NCI-H510A (cell line): Measurements from ENCODE around the gene OLFM3.

Experiments
- DNase-seq: peaks from one replicate; lab custom pipeline; 2025; lab: John Stamatoyannopoulos, UW

The OLFM3 gene

DNA sequence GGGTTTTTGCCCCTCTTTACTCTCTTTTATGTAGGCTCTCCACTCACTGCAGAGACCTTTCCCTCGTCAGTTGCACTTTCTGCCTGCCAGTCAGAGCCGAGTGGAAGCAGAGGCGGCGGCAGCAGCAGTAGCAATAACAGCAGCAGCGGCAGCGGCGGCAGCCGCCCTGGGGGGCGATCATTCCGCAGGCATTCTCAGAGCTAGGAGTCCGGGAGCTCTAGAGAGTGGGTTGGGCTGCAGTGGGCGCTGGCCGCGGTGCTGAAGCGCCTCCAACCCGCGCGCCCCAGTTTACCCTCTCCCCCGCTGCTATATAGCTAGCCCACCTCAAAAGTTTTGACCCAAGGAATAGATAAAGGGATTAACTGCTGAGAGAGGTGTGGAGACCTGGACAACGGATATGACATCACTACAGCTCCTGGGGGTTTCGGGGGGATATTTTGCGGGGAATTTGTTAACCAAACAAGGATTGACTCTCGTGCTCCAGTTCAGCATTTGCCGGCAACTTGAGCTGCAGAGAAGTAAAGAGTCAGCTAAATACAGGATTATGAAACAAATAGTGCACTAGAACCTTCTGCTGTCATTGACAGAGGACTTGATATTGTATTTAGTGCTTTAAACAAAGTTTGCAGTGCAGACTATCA is at the start of gene OLFM3:
OLFM3 (minus strand) TSS at position 102 of the 641 bp plus-strand sequence.
- peak; percentile 25 for DNase-seq

DNA sequence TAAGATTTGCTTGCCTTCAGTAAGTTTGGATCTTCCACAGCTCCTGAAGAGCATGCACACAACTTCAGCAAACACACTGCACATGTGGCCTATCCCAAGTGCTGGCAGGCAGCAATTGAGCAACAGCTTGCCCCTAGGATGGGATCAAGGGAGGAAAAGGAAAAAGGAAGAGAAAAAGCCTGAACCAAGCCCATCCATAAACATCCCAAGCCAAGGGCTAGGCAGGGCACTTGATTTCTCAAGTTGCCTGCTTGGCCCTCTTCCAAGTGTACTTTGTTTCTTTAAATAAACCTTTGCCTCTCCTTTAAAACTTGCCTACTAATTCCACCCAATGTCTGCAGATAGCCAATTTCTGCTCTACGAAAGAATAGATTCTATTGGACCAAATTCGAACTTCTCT is 49.0 kb upstream of the OLFM3 start:
- DNase-seq, result no peak

DNA sequence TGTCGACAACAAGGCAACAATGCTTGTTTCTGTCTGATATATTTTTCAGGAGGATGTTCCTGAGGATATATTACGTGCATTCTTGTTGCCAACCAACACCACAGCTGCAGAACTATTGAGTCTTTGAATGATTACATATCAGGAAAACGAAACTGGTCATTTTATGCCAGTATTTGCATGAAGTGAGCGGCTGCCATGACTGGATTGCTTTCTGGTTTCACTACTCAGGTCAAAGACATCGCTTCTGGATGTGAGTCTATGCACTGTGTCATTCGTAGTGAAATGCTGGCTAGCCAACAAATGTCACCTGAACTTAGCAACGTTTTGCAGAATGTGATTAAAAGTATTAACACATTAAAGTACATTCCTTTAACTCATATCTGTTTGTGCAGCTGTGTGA is 35.8 kb upstream of the OLFM3 start:
- no peak for DNase-seq

DNA sequence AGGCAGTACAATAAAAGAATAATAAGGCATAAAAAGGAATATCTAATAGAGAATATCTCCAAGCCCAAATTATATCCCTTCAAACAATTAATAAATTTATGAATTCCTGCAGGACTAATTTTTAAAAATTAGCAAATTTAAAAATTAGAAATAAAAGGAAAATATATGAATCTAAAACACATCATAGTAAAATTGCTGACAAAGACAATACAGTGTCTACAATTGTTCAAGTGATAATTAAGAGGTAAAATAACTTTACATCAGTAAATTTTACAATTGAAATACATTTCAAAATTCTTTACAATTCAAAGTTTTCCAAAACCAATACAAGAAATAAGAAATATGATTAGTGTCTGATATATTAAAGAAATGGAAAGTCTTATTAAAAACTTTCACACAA is 22.8 kb upstream of the OLFM3 start:
- DNase-seq, result no peak

DNA sequence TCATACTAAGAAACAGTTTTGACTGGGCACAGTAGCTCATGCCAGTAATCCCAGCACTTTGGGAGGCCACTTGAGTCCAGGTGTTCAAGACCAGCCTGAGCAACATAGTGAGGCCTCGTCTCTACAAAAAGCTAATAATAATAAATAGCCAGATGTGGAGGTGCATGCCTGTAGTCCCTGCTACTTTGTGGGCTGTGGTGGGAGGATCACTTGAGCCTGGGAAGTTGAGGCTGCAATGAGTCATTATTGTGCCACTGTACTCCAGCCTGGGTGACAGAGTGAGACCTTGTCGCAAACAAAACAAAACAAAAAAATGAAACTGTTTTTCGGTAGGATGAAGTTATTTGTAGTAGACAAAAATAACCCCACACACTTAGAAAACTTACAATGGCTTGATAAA is 19.0 kb upstream of the OLFM3 start:
- DNase-seq, result no peak

DNA sequence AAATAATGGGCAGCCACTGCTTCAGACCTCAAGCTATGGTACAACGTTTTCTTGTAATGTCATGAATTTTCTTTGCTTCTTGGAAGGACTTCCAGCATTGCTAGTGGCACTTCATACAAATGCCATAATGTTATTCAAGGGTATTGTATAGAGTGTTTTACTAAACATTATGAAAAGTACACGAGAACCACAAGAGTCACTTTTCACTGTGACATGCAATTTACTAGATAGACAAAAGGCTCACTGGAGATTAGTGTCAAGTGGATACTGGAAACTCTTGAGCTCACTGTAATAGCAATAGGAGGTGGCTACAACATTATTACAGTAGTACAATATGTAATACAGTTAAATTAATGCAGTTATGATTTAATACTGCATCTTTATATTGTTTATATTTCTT is 5.3 kb upstream of the OLFM3 start:
- DNase-seq, result no peak

DNA sequence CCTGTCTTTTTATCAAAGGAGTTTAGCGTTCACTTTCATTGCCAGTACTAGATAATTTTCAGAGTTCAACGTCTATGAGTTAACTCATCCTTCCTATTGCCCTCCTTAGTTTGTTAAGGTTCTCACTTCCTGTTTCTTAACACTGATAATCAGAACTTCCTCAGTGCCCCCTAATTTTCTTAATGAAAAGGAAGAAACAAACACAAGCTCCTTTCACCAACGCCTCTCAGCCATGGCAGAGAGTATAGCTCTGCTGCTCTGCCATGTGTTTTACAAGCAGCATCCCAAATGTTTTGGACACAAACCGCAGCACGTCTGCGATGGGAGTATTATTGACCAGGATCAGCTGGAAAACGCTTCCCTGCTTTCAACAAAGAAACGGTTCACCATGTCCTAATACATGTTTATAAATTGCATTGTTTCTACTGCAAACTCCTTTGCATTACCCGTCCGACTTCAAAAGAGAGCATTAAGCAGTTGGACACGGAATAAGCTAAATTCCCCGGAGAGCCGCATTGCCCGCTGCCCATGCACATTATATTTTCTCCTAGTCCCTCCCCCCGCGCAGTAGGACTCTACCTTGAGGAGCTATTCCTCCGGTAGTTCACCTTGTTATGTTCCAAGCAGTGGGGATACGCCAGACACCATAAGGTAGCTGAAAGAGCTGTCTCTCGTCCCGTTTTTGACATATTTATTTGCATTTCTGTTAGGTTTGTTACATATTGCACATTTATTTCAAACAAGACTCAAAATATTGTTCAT is 561 bp downstream of the OLFM3 start:
- DNase-seq, result no peak

DNA sequence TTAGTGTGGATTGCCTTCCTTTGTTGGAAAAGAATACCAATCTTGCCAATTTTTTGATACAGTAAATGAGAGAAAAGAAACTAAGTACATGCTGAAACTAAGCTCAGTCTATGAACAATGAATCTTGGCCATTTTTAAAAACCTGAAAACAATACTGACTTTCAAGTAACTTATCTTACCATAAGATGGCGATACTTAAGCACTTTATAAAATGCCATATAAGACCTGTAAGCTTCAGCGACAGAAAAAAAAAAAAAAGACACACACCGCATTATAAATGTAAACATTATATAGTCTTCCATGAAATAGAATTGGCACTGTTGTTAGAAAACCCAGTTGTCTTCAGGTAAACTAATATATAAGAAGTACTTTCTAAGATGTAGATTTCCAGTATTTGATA is 3.0 kb downstream of the OLFM3 start:
- DNase-seq, result no peak

DNA sequence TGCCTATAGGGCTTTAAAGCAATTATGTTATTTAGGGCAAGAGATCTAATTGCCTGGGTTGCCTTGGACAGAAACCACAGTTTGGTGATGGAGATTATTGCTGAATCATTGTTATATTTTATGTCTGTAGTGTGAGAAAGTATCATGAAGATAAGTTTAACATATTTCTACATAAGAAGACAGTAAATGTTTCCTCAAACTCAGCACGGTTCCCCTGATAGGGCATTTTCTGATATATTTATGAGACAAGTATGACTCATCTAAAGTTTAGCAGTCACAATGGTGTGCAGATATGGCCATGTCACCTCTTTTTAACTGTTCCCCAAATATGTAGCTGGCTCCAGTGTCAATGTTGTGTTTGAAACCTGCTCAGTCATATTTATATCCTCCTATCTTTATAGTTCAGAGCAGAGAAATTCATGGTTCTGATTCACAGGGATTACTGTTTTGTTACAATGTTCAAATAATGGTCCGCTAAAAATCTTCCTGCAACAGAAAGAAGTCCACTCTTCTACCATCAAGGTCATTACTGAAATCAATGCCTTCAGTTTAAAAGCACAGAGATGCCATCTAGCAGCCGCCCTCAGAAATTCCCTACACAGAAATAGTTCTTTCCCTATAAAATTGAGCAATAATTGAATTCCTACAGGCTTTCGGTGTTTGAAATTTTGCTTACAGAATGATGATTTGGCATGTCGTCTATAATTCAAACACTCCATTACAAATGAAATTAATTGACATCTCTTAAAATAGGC is 3.7 kb downstream of the OLFM3 start:
- DNase-seq, result no peak

DNA sequence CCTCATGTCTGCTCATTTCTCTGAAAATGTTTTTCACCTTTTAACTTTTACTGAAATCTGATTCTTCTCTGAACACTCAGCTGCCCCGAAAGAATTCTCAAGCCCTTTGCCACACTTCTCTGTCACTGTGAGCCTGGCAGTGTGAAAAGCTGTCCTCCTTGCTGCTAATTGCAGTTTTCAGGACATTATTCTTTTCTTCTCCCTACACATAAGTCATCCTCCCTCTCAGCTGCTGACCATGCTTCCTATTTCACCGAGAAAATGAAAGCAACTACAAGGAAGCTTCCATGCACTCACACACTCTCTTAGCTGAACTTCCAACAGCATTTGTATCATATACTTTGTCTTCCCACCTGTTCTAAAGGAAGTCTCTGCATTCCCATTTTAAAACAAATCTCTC is 15.8 kb downstream of the OLFM3 start:
- DNase-seq, result no peak

DNA sequence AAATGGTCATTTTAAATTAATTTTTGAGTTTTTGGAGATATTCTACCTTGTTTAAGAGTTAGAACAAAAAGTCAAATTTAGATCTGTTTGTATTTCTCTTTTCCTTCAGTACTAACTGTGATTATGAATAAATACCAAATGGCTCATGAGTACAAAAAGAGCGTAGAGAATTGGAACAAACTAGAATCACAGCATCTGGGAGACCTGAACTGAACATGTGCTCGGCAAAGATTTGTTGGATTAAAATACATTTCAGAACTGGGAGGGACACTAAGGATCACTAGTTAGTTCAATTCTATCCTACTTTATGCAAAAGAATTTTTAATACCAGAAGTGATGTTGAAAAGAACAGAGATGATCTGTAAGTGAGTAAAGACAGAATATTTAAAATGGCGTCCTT is 19.5 kb downstream of the OLFM3 start:
- no peak for DNase-seq

DNA sequence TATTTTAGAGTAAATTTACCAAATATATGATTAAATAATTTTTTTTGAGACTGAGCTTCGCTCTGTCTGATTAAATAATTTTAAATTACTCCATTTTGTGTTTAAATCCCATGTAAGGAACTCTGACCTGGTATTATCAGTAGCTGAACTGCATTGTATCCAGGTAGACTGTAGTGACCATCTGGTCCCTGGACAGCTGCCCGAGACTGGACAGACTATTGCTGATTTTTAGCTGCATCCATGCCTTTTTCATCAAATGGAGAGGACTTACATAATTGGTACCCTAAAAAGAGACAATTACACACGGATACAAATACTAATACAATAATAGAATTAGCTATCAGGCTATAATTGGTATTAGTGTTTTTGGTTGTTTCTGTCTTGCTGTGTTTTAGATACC is 20.6 kb downstream of the OLFM3 start:
- no peak for DNase-seq

DNA sequence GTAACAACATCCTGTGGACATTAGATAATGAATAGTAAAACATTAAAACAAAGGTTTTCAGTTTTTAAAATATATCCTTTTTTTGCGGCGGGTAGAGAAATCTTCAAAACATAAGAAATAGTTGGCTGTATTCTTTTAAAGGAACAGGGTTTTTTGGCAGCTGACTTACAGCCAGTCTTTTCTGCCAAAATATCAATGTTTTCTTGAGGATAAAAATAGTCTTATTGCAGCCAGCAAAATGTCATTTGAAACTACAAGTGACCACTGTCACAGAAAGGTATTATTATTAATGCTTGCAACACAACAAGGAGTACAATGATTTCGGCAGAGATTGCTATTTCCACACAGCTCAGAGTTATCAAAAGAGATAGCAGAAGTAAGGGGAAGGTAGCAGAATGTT is 21.4 kb downstream of the OLFM3 start:
- DNase-seq, result no peak

DNA sequence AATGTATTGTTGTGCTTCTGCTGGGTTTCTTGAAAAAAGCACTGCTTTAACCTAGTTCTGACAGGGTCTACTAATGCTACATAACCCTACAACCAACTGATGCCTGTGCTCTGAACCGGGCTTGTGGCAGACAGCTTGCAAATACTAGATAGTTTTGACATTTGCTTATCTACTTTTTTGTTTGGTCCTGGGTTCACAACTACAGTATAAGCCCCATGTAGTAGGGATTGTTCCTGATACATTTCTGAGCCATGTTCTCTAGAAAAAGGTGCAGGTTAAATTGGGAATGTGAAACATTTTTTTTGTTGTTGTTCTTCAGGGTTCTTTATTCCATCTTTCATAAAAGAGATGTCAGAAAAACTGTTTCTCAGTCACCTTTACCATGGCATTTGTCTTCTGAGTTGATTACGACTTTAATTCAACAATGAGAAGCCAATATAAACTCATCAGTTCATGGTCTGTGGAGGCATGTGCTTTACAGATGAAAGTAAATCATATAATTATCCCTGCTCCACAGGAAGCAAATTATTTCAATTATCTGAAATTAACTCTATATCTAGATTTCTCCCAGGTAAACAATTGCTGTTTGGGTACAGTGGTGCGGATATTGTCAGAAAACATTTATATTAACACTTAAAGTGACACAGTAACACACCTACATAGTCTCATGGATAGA is 22.0 kb downstream of the OLFM3 start:
- DNase-seq, result no peak

DNA sequence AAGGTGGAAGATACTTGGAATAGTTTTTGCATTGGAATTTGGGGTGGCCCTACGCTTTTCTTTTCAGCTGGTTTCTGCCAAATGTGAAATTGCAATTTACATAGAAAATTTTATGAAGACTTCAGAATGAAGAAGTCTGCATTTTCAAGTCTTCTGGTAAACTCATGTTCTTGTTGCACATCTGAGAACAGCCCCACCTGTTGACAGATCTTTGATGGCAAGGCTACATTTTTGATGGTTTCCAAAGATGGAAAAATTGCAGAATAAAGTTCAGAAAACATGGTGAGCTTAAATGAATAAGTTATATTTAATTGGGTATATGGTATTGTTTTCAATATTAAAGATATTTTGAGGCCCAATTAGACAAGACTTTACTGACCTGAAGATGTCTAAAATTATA is 25.4 kb downstream of the OLFM3 start:
- no peak for DNase-seq

DNA sequence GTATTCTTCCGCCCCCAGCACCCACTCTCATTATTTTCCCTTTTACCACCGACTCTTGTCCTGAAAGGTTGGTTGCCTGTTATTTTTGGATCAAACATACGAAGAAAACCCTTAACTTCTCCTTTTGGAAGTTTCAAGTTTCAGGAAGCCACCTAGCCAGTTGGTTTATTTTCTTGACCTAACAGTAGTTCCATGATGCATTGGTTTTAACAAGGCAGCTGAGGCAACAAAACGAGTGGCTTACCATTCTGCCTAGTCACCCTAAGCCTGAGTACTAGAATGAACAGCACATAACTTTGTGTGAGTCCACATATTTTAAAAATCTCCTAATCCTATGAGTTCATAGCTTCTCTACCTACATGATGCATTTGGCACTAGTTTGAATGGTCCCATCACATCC is 28.9 kb downstream of the OLFM3 start:
- no peak for DNase-seq

DNA sequence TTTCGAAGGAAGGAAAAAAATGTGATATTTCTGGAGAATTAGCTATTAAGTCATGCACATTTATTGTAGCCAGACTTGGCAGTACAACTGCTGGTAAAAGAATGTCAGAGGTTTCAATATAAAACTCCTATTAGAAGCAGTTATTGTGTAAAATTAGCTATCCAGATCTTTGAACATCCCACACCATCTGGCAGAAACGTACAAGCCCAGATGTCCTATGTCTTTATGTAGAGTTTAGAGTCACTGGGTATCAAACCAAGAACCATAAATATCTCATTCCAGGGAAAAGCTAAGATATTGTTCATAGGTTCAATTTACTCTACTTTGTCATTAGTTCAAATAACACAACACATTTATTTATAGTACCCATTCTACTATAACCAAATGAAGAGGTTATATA is 31.4 kb downstream of the OLFM3 start:
- no peak for DNase-seq

DNA sequence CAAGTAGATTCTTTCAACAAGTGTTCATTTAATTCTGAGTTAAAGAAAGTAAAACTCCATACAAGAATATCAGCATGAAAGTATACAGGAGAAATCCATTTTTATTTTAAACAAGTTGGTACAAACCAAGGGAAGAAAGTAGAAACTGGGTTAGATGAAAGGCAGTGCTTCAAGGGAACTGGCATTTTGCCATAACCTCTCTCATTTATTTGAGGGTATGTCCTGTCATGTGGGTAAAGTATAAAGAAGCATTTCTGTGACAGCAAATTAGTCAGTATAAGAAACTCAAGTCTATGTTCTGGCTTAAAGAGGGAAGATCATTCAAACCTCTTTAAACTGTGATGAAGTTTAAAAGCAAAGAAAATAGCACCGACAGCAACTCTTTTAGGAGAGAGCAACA is 32.0 kb downstream of the OLFM3 start:
- DNase-seq, result no peak

DNA sequence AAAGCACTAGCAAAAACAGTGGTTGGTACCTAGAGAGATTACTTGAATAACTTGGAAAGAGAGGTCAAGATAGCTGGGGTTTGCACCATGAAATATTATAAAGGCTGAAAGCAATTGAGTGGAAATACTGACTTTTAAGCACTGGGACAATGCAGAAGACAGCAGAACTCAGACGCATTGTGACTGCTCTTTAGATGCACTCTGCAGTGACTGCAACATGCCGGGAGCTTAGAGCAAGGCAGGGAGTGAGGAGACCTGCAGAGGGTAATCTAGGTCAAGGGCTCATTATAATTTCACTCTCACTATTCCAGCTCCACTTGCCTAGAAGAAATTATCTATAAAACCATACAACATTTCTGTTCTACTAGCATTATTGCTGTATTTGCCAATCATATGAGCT is 36.6 kb downstream of the OLFM3 start:
- DNase-seq, result no peak

DNA sequence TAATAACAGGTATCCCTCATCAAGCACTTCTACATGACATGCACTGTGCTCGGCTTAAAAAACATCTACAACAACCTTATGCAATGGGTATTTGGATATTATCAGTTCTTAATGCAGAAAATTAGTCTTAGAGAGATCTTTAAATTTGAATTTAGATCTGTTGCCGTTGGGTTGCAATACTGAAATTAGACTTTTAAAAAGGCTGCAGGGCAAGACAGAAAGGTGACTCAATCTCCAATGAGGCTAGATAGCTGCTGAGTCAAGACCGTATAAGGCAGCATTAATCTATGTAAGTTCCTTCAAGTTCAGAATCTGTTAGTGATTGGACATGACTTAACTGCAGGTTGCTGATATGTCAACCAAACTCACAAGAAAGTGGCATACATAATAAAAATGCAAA is 37.3 kb downstream of the OLFM3 start:
- no peak for DNase-seq

DNA sequence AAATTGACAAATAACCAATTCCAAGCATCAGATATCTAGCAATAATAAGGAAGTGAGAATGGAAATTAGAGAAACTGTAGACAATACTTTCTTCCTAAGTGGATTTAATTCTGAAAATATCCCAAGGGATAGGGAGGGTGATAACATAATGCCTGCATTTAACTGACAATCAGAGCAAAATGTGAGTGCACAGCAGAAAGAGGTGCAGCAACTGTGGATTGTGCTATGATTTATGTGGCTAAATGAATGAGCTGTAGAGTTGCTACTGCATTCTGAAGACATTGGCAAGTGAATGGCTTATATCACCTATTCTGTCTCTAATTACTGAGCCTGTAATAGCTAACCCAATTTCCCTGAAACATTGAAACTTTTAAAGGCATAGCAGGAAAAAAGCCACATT is 39.0 kb downstream of the OLFM3 start:
- no peak for DNase-seq

DNA sequence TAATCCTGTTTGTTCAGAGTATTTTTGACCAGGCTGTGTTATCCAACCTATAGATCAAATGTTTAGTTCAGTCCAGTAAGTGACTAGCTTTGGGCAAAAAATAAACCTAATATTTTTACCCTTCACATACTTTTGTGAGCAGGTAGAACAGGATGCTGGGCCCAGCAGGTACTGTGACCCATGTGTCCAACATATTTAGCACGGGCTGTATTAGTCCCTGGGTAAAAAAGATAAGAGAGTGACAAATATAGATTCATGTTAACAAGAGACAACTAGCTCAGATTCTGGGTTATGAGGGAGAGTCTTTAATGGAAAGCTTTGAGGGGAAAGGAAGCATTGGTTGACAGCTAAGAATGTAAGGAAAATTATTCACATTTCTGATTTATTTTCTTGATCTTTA is 43.1 kb downstream of the OLFM3 start:
- no peak for DNase-seq

DNA sequence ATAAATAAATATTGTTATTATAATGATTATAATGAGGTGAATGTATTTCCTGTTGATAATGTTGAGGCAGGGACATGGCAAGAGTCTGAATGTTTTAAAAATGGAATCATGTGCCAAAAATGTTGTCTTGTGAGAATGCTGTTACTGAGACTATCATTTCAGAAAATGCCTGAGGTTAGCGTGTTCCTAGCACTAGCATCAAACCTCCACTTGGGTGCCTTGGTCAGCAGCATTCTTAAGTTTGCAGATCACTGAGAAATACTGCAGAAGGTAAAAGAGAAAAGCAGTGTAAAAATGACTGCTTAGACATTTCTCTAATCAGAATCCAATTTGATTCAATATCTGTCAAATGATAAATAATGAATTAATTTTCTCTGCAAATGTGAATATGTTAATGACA is 50.8 kb downstream of the OLFM3 start:
- DNase-seq, result no peak
